B cell (primary cell): ENCODE results near the gene CHN1. TPM values are rescaled to one million over a fixed set of nuclear protein-coding genes. Genes with fewer than 3 reads are reported as not detected.

ENCODE experiments used
- ATAC-seq: fragments of 200-7000 bp; cut with Tn5 transposase; one replicate; pipeline ENCODE4 v1.10.0; 2021; ENCODE audit warnings: low read depth, mild to moderate bottlenecking, moderate number of reproducible peaks, moderate library complexity
- CTCF ChIA-PET: fragments of 350-600 bp; sonication (Branson Sonifier 250); formaldehyde crosslinking; loops from one replicate; lab custom pipeline; 2021; ENCODE audit warnings: antibody characterized with exemption, inconsistent platforms; lab: Charles Lee
- POLR2A ChIA-PET: fragments of 350-600 bp; sonication (Branson Sonifier 250); formaldehyde crosslinking; loops from one replicate; lab custom pipeline; 2021; ENCODE audit warnings: antibody characterized with exemption; lab: Charles Lee
- DNase-seq: peaks from one replicate; pipeline ENCODE4 v3.0.0; 2013
- H2AFZ ChIP-seq: 2 replicates; pipeline ENCODE4 v1.6.1; 2012; ENCODE audit warnings: mild to moderate bottlenecking, low read depth, low read length; ENCODE audit not compliant: insufficient read depth, poor library complexity, severe bottlenecking
- H3K27ac ChIP-seq, 2 donors: 1 replicate in 1 of 2; 2 replicates in 1 of 2; pipeline ENCODE4 v1.5.1; 2012 to 2013; ENCODE audit warnings: low read length in 2 of 2, mild to moderate bottlenecking in 2 of 2, moderate library complexity in 1 of 2
- H3K27me3 ChIP-seq, 4 experiments: fragments of 200-600 bp in 1 of 4; sonication (generic) in 1 of 4; replicated peaks in 1 of 4; 1 replicate in 2 of 4; 2 replicates in 2 of 4; pipeline versions ENCODE4 v1.6.1 to v1.7.0; 2013 to 2016; ENCODE audit warnings: low read length in 3 of 4, mild to moderate bottlenecking in 2 of 4, mixed read lengths in 1 of 4, moderate library complexity in 1 of 4; ENCODE audit not compliant: insufficient read depth in 4 of 4, control insufficient read depth in 3 of 4; ENCODE audit errors: control extremely low read depth in 1 of 4
- H3K36me3 ChIP-seq, 2 experiments: replicated peaks in 1 of 2; 1 replicate in 1 of 2; 2 replicates in 1 of 2; pipeline versions ENCODE4 v1.6.1 to v1.7.1; 2013; ENCODE audit warnings: low read length in 1 of 2; ENCODE audit not compliant: insufficient read depth in 2 of 2, control insufficient read depth in 1 of 2; ENCODE audit errors: control extremely low read depth in 1 of 2, extremely low read depth in 1 of 2
- H3K4me1 ChIP-seq, 2 donors: fragments of 200-600 bp in 1 of 2; sonication (generic) in 1 of 2; 1 replicate in 1 of 2; 2 replicates in 1 of 2; pipeline versions ENCODE4 v1.5.1 to v1.6.1; 2013 to 2017; ENCODE audit warnings: low read length in 2 of 2; ENCODE audit not compliant: control insufficient read depth in 2 of 2, insufficient read depth in 2 of 2
- H3K4me2 ChIP-seq: replicated peaks from 2 replicates; pipeline ENCODE3; 2012; ENCODE audit warnings: mild to moderate bottlenecking, low read depth, low read length; ENCODE audit not compliant: poor library complexity, severe bottlenecking
- H3K4me3 ChIP-seq, 5 experiments: fragments of 200-600 bp in 1 of 5; sonication (generic) in 1 of 5; 1 replicate in 3 of 5; 2 replicates in 2 of 5; pipeline versions ENCODE4 v1.5.1 to v1.7.0; 2011 to 2016; ENCODE audit warnings: low read length in 4 of 5, mild to moderate bottlenecking in 4 of 5, low read depth in 2 of 5, control low read depth in 1 of 5, moderate library complexity in 1 of 5; ENCODE audit not compliant: insufficient read depth in 1 of 5; ENCODE audit errors: control extremely low read depth in 1 of 5, extremely low read depth in 1 of 5
- H3K79me2 ChIP-seq: fragments of 200-600 bp; sonication (generic); one replicate; pipeline ENCODE4 v1.6.0; 2016; ENCODE audit warnings: low read length; ENCODE audit not compliant: control insufficient read depth, insufficient read depth
- H3K9ac ChIP-seq: fragments of 200-600 bp; sonication (generic); 2 replicates; pipeline ENCODE4 v1.6.1; 2017; ENCODE audit warnings: mild to moderate bottlenecking, low read length, moderate library complexity
- H3K9me3 ChIP-seq, 3 donors: one replicate each; pipeline versions ENCODE4 v1.6.1 to v1.7.1; 2013; ENCODE audit warnings: low read length in 2 of 3; ENCODE audit not compliant: control insufficient read depth in 2 of 3, insufficient read depth in 1 of 3; ENCODE audit errors: control extremely low read depth in 1 of 3
- H4K20me1 ChIP-seq: 2 replicates; pipeline ENCODE4 v1.6.0; 2012; ENCODE audit warnings: mild to moderate bottlenecking, low read length; ENCODE audit not compliant: insufficient read depth, control insufficient read depth, poor library complexity, severe bottlenecking
- H3K27ac Mint-ChIP-seq: one replicate; pipeline ENCODE4 v1.8.0; 2021; ENCODE audit warnings: mixed read lengths
- H3K27me3 Mint-ChIP-seq: one replicate; pipeline ENCODE4 v1.8.0; 2021; ENCODE audit warnings: mixed read lengths
- H3K4me1 Mint-ChIP-seq: one replicate; pipeline ENCODE4 v1.8.0; 2021; ENCODE audit warnings: mixed read lengths
- H3K4me3 Mint-ChIP-seq: one replicate; pipeline ENCODE4 v1.8.0; 2021; ENCODE audit warnings: mixed read lengths
- H3K9me3 Mint-ChIP-seq: one replicate; pipeline ENCODE4 v1.8.0; 2022; ENCODE audit warnings: mixed read lengths; ENCODE audit not compliant: insufficient read depth
- EZH2 ChIP-seq: IDR thresholded peaks from 2 replicates; pipeline ENCODE4 v1.6.1; 2012; ENCODE audit warnings: borderline replicate concordance, low read depth, mild to moderate bottlenecking, moderate library complexity, low read length; ENCODE audit not compliant: insufficient read depth, poor library complexity, severe bottlenecking
- WGBS: methylation state at CpG from one replicate; pipeline ENCODE4 v1.1.5; 2013; ENCODE audit warnings: missing lambda C conversion rate; ENCODE audit not compliant: insufficient coverage; 5-methylcytosine and 5-hydroxymethylcytosine counted together
- intact Hi-C: fragments of 100-400 bp; cut with micrococcal nuclease; formaldehyde crosslinking; loops from one replicate; pipeline ENCODE4 v1.10.0; 2022
- polyA plus RNA-seq: library from polyadenylated mRNA; depleted of rRNA; stranded (reverse); fragments of >200 nt; gene quantifications from 2 replicates; pipeline ENCODE4 v1.2.3, GENCODE V29; 2012
- total RNA-seq, 2 donors: library from RNA; stranded (reverse); fragments of 120-200 nt in 1 of 2; gene quantifications; 1 replicate in 1 of 2; 2 replicates in 1 of 2; pipeline versions ENCODE4 v1.2.3 to v1.2.4, GENCODE V29; 2013 to 2022
- TF ChIP-seq, protein P1 (sequence below): fragments of 200-600 bp; IDR thresholded peaks from one replicate; pipeline ENCODE4 v1.8.0; 2022; ENCODE audit warnings: antibody characterized with exemption, mild to moderate bottlenecking

CHN1 gene
- total and polyA plus RNA-seq, 2 donors (not counting 1 experiment from before 2014, with no cell fraction given) = 0.79 to 1.4 TPM

- ChIA-PET POLR2A (no interaction called here), CTCF (no interaction called here)
- H3K4me3 ChIP-seq = no peak overlapping the region
- H3K4me1 ChIP-seq = no peaks in the 10 kb centered on the region
- 94% methylated on average over 9 of the region's 16 CpGs for WGBS
- TF ChIP-seq, protein P1, sequence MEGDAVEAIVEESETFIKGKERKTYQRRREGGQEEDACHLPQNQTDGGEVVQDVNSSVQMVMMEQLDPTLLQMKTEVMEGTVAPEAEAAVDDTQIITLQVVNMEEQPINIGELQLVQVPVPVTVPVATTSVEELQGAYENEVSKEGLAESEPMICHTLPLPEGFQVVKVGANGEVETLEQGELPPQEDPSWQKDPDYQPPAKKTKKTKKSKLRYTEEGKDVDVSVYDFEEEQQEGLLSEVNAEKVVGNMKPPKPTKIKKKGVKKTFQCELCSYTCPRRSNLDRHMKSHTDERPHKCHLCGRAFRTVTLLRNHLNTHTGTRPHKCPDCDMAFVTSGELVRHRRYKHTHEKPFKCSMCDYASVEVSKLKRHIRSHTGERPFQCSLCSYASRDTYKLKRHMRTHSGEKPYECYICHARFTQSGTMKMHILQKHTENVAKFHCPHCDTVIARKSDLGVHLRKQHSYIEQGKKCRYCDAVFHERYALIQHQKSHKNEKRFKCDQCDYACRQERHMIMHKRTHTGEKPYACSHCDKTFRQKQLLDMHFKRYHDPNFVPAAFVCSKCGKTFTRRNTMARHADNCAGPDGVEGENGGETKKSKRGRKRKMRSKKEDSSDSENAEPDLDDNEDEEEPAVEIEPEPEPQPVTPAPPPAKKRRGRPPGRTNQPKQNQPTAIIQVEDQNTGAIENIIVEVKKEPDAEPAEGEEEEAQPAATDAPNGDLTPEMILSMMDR = no peak
- no peak for TF ChIP-seq EZH2
- H3K79me2 ChIP-seq = no peaks in the 10 kb centered on the region
- no peaks in the 10 kb centered on the region for H4K20me1 ChIP-seq
- Mint-ChIP-seq H3K9me3 (no peaks in the 10 kb centered on the region), H3K27ac (no peak overlapping the region), H3K4me1 (no peaks in the 10 kb centered on the region), H3K4me3 (no peak overlapping the region), H3K27me3 (peaks cover 18% of the 10 kb centered on the region)
- no peak overlapping the region for H2AFZ ChIP-seq
- peaks cover 0 to 5% (median 0%) of the 10 kb centered on the region in 4 experiments for H3K27me3 ChIP-seq
- intact Hi-C loops = no loop called here
- DNase-seq = no peak
- no peaks in the 10 kb centered on the region for H3K36me3 ChIP-seq
- H3K4me2 ChIP-seq = no peak overlapping the region
- no peak overlapping the region for H3K27ac ChIP-seq
- ATAC-seq = no peak
- H3K9me3 ChIP-seq = peaks cover 0 to 2% (median 0%) of the 10 kb centered on the region in 3 donors
- H3K9ac ChIP-seq = no peak overlapping the region
Observed at GRCh38 chr2:174789001-174789400, 216.2 kb downstream of the CHN1 start.

- H3K9me3 Mint-ChIP-seq = no peaks in the 10 kb centered on the region
Observed at GRCh38 chr2:174788291-174788929, 216.8 kb downstream of the CHN1 start.

More at GRCh38 chr2:174788291-174788929, 216.8 kb downstream of the CHN1 start:
- no peak overlapping the region for H3K4me3 ChIP-seq
- no peak for DNase-seq
- Mint-ChIP-seq H3K4me3 (no peak overlapping the region), H3K27ac (no peak overlapping the region), H3K4me1 (no peaks in the 10 kb centered on the region), H3K27me3 (peaks cover 14% of the 10 kb centered on the region)
- H3K4me1 ChIP-seq = no peaks in the 10 kb centered on the region
- TF ChIP-seq, protein P1 = no peak
- TF ChIP-seq EZH2 = no peak
- 83% methylated on average over 5 of the region's 15 CpGs for WGBS
- intact Hi-C loops = no loop called here
- CTCF ChIA-PET = no interaction called here
- no peak overlapping the region for H3K4me2 ChIP-seq
- ATAC-seq = no peak
- POLR2A ChIA-PET = no interaction called here
- H3K9ac ChIP-seq = no peak overlapping the region
- H3K79me2 ChIP-seq = no peaks in the 10 kb centered on the region
- H3K9me3 ChIP-seq = peaks cover 0 to 2% (median 0%) of the 10 kb centered on the region in 3 donors
- H3K27ac ChIP-seq = no peak overlapping the region
- H2AFZ ChIP-seq = no peak overlapping the region
- H3K27me3 ChIP-seq = peaks cover 0 to 5% (median 0%) of the 10 kb centered on the region in 4 experiments
- no peaks in the 10 kb centered on the region for H4K20me1 ChIP-seq
- no peaks in the 10 kb centered on the region for H3K36me3 ChIP-seq
